Stimulated activated CD4-positive, alpha-beta T cell treated with anti-CD3 and anti-CD28 coated beads, Interleukin-4, amount 100 ng/mL, for 1 hour (primary cell): Measurements from ENCODE around the gene GALNT18.

Source experiments
- DNase-seq: peaks from one replicate; pipeline ENCODE4 v3.0.0-alpha.2; 2020

GALNT18 gene

DNA sequence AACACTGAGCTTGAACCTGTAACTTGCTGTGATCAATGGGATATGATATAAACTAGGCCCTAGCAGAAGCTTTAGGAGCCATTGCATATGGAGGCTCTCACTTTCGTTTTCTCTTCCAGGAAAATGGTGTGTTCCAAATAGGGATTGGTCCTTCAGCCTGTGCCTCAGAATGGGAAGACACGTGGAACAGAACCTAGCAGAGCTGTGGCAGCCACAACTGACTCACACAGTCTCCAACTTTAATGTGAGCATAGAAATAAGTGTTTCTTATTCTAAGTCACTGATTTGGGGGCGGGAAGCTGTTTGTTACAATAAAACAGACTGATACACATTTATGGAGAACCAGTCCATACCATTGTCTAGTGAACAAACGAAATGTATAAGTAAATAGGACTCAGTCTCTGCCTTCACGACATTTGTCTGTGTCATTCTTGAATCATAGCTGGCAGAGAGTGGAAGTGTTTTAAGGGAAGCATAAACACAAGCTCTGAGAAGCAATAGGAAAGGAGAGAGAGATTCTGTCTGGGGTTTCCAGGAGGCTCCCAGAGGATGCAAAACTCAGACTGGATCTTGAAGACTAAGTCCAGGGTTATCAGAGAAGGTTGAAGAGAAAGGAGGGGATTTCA is 97.3 kb downstream of the GALNT18 start:
- no peak for DNase-seq

DNA sequence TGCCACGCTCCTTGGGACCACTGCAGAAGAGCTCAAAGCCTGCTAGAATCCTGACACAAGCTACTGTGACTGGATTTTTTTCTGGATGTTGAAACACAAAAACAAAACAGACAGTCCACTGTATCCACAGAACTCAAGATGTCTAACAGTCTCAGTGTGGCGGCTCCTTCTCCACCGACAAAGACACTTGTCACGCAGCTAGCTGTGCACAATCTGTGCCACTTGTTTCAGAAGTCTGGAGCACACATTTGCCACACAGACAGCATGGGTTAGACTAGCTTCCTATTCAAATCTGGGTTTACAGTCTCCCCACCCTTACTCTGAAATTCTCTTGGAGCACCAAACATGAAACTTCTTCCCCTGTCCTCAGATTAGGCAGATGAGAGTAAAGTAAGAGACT is 99.2 kb downstream of the GALNT18 start:
- DNase-seq = no peak

DNA sequence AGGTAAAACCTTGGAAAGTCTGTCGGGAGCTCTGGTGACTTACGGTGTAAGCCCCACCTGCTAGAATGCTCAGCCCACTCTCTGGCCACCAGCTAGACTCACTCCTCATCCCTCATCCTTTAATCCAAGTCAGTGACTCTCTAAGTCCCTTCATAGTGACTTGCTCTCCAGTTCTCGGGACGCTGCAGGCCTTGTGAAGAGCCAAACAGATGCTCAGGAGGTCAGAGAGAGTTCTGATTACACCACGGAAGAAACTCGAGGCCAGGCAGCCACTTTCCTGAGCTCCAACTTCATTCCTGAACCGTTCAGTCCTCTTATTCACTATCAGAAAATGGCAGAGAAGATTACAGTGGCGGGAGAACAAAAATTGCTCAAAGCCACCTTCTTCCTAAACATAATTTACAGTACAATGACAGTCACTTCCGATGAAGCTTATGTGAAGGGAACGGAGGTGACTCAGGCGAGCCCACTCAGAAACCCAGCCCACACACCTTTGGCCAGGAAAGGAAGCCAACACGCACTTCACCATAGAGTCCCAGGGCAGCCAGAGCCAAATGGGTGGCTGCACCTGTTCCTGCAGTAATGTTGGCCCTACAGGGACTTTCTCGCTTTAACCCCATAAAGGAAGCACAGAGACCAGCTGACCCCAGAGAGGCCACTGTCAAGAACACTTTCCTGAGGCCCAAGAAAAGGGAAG is 100.4 kb downstream of the GALNT18 start:
- DNase-seq = no peak

DNA sequence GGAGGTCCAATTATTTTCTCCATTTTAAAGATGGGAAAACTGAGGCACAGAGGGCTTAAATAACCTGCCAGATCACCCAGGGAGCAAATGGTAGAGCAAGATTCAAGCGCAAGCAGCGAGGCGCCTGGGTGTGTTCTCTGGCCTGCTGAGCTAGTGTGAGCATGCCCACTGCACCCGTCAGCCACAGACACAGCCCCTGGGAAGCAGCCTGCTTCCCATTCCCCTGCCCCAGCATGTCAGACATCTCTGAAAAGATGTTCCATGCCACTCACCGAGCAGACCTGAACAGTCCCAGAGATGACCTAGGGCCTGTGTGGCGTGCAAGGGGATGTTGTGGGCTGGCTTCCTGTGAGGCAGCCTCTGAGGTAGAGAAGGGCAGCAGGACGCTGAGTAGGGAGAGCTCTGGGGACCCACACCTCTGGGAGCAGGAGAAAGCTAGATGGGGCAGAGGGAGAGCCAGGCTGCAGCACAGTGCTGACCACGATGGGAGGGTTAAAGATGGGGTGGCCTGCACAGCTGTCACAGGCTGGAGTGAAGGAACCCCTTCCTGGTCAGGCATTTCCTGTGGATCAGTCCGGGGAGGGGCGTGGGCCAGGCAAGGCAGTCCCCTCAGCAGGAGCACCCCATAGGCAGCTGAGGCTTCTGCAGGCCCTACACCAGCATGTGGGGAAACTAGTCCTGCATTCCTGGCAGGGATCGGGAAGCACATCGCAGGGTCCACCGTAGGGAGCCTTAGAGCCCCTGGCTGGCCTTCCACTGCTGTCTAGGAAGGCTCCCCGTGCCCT is 101.4 kb downstream of the GALNT18 start:
- no peak for DNase-seq

DNA sequence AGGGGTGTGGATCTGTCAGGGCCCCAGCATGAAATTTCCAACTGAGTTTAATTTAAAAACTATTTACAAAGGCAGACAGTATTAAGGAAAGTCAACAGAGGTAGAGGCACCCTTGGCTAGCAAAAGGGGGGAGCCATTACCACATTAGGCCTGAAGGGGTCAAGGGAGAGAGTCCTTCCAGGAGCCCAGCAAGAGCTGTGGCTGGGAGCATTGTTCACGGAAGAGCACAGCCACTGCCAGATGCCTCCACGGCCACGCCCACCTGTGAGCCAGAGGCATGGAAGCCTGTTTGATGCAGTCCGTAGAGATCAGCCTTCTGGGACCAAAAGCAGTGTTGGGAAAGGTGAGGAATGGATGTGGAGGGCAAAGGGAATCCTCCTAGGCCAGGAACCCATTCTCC is 102.6 kb downstream of the GALNT18 start:
- DNase-seq = no peak

DNA sequence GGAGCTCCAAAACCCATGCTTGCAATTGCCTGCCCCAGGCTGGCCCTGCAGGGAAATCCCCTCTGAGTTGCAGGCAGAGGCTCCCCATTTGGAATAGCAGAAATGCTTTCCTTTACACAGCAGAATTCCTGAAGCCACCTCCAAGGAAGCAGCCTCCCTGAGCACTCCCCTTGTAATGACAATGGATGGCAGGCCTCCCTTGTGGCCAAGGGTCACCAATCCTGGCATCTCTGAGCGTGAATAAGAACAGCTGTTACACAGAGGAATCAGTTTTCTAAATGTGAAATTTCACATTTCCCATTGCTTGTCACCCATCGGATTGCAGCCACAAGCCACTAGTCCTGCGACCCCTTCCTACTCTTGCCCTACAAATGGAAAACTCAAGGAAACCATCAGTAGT is 107.6 kb downstream of the GALNT18 start:
- no peak for DNase-seq

DNA sequence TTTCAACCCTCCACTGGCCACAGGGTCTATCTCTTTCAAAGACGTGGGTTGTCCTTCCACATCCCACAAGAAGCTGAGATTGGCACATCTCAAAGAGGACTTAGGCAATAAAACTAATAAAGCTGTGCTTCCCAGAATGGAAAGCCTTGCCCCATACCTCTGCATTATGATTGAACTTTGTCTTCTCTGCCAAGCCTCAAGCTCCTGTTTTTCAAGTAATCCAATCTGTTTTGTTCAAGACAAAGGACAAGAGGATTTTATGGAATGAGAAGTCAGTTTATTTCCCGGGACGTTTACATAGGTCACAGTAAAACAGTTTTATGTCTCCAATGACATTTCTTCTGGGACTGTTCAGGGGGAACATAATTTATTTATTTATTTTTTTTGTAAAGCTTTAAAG is 108.4 kb downstream of the GALNT18 start:
- DNase-seq = no peak

DNA sequence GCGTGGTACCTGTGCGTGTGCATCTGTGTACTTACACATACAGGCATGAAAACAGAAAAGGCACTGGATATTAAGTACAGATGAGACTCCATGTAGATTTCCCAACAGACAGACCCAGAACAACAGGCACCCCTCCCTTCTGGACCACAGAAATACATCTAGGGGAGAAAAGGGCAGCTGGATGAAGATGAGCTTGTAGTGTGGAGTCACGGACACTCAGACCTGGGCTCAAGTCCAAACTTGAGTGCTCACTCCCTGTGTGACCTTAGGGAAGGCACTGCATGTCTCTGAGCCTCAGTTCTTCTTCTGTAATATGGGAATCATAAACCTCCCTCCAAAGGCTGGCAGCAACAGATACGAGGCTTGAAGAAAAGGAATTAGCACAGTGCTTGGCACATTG is 108.9 kb downstream of the GALNT18 start:
- DNase-seq = no peak

DNA sequence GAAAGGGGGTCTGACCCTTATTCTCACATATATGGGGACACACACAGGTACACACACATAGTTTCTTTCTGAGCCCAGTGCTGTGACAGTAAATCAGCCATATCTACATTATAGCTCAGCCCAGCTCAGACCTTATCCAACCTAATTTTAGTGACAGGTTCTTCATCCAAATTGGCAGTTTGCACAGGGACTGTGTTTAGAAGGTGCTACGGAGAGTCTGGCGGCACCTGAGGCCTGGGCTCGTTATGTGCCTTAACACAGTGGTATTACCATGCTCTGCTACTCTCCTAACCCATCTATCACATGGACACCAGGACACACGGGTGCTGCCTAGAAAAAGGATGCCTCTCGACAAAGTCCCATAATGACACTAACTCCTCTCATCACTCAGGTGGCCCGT is 109.3 kb downstream of the GALNT18 start:
- no peak for DNase-seq

DNA sequence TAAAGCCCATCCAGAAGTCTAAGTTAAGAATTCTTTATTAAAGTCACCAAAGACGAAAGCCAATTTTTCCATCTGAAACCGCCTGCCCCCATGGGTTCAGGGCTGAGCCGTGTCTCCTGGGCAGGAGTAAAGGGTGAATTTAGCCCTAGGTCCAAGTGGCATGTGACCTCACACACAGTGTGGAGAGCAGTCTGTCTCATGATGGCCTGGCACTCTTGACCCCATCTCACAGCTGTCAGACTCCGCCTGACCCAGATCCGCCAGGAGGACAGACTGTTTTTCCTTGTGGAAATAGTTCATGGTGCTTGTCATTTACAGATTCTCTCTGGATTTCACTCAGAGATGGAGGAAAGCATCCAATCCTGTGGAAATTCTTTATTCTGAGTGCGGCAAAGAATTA is 109.7 kb downstream of the GALNT18 start:
- DNase-seq = no peak

DNA sequence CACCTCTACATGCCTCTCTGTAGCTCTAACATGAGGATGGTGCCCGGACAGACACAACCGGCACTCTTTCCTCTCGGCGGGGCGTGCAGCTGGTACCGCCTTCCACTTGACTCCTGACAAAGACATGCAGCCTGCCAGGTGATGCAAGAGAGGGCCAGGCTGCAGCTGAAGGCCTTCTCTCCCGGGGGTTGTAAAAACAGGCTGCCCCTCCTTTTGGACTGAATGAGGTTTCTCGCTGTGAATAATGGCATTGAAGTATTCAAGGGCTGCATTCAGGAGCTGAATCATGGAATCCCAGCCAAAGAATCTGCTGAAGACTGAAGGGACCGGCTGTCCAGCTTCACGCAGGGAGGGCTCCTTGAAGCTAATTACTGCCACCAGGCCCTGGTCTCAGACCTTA is 110.9 kb downstream of the GALNT18 start:
- no peak for DNase-seq

DNA sequence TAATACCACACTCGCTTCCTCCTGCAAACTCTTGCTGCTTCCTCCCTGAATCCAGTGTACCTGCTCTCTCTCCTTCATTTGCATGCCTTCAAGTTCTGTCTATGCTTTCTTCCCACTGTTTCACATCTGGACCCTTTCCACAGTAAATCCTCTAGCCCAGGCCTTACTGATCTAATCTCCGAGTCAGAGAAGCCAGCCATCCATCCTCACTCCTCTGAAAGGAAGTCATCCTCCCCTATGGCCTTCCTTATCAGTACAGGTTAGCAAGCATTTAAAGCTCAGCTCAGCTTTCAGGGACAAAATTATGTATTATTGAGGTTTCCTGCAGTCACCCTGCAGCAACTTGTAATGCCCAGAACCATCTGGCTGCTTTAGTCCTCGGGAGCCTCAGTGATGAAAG is 116.1 kb downstream of the GALNT18 start:
- DNase-seq = no peak

DNA sequence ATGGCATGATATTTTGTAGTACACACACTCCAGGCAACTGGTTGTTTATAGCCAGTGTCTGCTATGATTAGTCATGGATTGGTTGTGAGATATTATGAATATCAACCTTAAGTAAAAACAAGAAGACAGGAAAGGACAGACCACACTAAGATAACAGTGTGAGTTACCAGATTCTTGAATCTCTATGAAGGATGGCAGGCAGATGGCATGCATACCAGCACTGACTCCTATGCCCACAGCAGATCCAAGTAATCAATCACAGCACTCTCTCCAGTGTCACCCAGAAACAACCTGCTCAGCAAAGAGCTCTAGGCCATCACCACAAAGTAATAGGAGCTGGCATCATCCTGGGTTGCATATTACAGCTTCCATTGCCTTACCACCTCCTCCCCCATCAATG is 116.6 kb downstream of the GALNT18 start:
- no peak for DNase-seq

DNA sequence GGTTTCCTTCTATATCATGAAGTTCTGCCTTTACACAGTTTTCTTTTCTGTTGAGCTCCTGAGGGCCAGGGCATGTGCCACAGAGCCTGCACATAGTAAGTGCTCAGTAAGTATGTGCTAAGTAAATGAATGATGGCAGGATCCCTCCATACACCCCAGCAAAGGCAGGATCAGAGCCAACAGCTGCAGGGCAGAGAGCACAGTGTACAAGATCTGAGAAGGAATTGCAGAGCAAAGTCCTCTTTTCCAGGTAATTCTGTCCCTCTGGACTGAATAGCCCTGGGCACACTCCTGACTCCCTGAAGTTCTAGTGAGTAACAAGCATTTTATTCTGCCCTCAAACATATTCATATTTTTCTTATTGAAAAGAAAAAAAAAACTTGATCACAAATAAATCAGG is 117.7 kb downstream of the GALNT18 start:
- DNase-seq = no peak

DNA sequence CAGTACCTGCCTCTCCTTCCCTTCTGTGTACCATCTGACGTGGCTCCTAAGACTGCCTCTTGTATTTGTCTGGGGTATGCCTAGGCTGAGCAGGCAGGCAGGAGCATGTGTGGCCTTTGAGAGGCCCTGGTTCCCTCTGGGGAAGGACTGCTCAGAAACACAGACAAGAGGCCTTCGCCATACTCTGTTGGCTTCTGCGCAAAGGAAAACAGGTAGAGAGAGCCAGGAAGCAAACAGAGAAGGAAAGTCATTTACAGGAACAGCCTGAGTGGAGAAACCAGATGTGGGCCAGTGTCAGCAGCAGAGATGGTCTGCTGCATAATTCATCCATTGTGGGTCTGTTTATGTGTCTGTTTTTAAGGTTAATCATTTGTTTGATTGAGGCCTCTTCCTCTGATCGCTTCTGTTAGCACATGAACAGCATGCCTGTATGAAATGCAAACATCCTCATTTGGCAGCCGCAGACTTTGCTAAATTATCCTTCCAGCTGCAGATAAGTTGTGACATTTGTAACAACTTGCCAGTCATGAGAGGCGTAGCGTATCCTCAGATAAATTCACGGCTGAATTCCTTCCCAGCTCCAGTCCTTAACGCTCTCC is 119.4 kb downstream of the GALNT18 start:
- DNase-seq = no peak

DNA sequence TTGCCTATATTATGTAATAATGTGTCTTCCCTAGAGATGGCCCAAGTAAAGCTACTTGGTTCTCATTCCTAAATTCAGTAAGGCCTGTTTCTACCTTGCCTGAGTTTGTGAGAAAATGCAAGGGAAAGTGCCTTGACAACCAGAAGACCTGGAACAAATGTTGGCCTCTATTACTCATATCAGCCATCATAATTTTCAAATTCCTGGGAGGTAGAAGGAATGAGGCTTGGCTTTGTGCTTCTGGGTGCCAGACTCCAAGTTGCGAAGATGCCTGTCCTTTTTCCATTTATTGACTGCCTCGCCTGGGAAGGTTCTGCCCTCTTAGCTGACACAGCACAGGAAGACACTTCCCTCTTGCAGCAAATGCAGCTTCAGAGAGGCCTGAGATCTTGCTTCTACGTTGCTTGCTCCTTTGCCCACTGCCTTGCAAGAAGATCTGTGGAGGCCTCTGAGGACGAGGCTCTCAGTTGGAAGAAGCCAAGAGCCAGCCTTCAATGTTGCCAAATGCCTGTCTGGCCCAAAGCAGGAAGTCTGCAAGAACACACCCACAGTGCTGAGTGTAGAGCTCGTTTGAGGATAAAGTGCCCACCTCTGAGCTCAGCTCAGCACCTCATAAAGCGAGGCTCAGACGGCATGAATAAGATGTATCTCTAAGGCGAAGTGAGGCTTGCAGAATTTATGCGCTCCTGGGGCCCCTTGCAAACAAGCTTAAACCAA is 120.1 kb downstream of the GALNT18 start:
- DNase-seq = no peak

DNA sequence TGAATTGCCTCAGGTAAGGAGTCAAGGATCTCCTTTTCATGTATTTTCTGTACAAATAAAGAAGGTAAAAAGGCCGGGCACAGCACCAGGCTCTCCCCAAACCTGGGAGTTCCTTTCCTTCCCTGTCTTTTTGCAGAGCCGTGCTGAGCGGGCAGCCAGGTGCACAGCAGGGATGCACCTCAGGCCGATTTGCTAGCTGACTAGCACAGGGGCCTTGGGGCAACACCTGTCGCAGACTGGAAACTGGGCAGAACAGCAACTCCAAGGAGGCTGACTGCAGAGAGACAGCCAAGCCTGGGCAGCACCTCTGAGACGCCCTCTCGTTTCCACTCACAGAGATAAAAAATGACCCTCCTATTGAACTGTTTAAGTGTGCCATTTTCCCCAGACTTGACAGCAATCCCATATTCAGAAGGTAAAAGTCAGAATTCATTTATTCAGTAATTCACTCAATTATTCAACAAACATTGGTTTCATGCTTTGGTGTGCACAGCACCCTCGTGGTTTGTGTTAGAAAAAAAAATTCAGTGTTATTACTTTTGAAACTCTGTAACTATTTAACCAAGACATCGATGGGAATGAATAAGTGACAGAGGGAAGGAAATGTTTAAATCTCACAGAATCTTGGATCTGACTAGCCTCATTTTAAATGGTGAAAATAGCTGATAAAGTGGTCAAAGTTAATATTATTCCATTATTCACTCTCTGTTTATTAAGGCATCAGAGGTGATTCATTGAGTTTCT is 120.9 kb downstream of the GALNT18 start:
- DNase-seq = no peak

DNA sequence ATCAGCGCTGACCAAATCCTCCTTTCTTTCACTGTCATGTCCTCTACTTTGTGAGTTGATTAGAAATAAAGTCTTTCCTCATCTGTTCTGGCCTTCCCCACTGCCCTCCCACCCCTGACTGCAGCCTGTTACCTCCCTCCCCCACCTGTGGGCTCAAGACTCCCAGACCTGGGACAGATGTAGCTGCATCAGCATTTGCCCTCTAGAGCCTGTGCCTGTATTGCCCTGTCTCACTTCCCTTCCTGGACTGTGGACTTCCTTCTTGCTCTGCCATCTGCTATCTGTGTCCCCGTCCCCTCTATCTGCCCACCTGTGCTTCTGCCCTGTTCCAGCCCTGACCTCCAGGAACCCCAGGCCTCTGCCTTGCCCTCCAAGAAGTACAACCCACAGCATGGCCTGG is 122.5 kb downstream of the GALNT18 start:
- no peak for DNase-seq

DNA sequence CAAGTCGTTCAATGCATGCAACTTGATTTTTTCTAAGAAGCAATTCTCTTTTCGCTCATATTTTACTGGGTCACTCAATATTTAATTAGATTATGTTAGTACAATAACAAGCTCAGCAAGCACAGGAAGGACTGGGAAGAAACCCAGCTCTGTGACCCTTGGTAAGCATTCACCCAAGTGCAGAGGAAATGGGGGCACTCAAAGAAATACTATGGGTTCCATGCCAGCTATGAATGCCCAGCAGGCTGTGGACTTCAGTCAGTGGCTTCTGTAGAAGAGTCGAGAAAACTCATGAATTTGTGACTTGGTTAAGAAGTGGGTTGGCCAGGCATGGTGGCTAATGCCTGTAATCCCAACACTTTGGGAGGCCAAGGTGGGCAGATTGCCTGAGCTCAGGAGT is 123.6 kb downstream of the GALNT18 start:
- DNase-seq = no peak

DNA sequence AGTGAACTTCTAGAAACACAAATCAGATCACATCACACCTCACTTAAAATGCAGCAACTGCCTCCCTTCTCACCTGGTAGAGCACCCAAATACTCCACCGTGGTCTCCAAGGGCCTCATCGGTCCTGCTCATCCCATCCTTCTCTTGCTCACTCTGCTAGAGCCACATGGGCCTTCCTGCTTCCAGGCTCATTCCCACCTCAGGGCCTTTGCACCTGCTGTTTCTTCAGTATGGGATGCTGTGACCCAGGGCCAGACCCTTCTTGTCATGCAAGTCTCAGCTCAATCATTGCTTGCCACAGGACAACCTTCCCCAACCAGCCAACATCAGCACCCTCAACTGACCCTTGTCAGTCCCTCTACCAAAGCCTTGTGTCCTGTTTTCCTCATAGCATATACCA is 124.9 kb downstream of the GALNT18 start:
- no peak for DNase-seq

DNA sequence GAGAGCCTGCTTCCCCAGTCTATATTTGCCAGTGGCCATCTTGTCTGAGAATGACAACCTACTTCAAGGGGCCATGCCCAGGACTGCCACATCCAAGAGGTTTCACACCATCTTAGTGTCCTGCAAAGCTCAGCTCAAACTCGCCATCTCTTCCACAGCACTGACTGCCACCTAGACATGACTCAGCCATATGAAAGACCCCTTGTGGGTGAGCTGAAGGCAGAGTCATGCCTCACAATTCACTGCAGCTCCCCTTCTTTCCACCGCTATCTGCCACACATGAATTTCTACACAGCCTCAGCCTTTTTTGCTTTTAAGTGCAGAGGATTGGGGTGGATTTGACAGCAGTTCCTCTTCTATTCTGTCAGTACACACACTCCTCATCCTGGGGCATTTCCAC is 127.5 kb downstream of the GALNT18 start:
- no peak for DNase-seq

DNA sequence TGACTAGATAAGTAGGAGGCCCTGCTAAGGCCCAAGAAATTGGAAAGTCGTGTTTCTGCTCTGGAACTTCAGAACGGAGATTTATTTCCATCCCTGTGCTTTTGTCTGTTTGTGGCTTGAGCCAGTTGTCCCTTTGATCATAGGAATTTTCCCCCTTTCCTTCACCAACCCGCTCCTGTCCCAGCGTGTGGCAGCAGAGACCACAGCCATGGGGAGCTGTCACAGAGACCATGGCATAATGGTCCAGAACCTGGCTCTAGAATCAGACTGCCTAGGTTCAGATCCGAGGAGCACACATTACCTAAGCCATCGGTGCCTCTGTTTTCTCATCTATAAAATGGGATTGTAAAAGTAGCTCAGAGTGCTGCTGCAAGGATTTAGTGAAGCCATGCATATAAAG is 128.1 kb downstream of the GALNT18 start:
- no peak for DNase-seq

DNA sequence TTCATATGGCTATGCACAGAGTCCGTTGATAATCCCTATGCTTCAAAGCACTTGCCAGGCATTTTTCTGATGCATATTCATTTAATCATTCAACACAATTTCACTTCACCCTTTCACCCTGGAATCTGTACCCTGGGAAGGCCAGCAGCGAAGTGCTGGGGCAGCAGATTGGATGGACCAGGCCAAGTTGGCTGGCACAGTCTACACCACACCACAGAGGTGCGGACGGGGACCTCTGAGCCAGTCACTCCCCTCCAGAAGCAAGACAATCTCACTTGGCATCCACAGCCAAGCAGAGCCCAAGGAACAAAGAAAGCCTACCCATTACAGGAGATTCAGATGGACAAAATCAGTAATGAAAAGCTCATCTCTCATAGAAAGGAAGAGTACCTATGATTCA is 130.2 kb downstream of the GALNT18 start:
- DNase-seq = no peak
